HFFc6 (cell line): ENCODE results near the gene PITPNC1. TPM values are rescaled to one million over a fixed set of nuclear protein-coding genes. Genes with fewer than 3 reads are reported as not detected.

Source experiments
- DNase-seq: peaks from one replicate; pipeline ENCODE4 v3.0.0-alpha.2; 2018
- H3K27ac Mint-ChIP-seq: 2 replicates; pipeline ENCODE4 v1.8.0; 2020; ENCODE audit warnings: mild to moderate bottlenecking, mixed read lengths
- H3K27me3 Mint-ChIP-seq: 2 replicates; pipeline ENCODE4 v1.8.0; 2021; ENCODE audit warnings: mild to moderate bottlenecking, moderate library complexity, mixed read lengths; ENCODE audit not compliant: insufficient read depth
- H3K36me3 Mint-ChIP-seq: 2 replicates; pipeline ENCODE4 v1.8.0; 2021; ENCODE audit warnings: low read depth, mixed read lengths
- H3K4me1 Mint-ChIP-seq: 2 replicates; pipeline ENCODE4 v1.8.0; 2020; ENCODE audit warnings: low read depth, mixed read lengths
- H3K4me3 Mint-ChIP-seq: 2 replicates; pipeline ENCODE4 v1.8.0; 2020; ENCODE audit warnings: mild to moderate bottlenecking, moderate library complexity, mixed read lengths
- H3K9me3 Mint-ChIP-seq: 2 replicates; pipeline ENCODE4 v1.8.0; 2020; ENCODE audit warnings: mild to moderate bottlenecking, mixed read lengths
- CTCF ChIP-seq: fragments of 200-600 bp; sonication (generic); IDR thresholded peaks from 2 replicates; pipeline ENCODE4 v1.5.0; 2021; ENCODE audit warnings: antibody characterized with exemption, mild to moderate bottlenecking
- total RNA-seq, 6 experiments: library from RNA; stranded (reverse); fragmentation: NEBNext Ultra II Directional; extraction: Animal tissue kit (Norgen Biotek cat#: 25700); gene quantifications; 2 replicates in 1 of 6; 3 replicates in 5 of 6; pipeline ENCODE4 v1.2.3, GENCODE V29; 2021

Gene PITPNC1
- total RNA-seq, 6 experiments from 2014 or later, result 6.9 to 11.1 (median 7.7) TPM

DNA sequence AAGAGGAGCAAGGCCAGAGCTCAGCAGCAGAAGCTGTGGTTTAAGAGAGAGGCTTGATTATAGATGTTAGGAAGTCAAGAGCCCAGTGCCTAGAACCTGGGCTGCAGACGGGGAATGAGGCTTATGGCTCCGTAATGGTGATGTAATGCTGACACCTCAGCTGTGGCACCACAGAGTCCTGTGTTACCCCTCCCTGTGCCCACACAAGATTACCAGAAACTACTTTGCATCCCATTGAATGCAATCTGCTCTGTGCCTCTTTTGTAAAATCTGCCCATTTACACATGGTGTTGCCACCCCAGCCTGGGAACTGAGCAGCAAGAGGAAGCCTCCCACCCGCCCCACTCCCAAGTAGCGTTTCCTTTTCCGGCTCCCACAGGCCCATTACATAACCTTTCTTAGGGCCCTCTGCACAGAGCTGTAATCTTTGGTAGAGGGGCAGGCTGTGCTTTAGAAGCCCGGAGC lies 57.0 kb downstream of the PITPNC1 start:
- Mint-ChIP-seq H3K27ac (no peak overlapping the region), H3K4me3 (no peak overlapping the region), H3K36me3 (no peaks in the 10 kb centered on the region), H3K4me1 (peaks cover 19% of the 10 kb centered on the region), H3K27me3 (peaks cover 3% of the 10 kb centered on the region; the same call in 1 of the 2 replicates), H3K9me3 (no peaks in the 10 kb centered on the region)
- TF ChIP-seq CTCF, result no peak
- no peak for DNase-seq

GRCh38 chr17:67435122-67435521 lies 58.0 kb downstream of the PITPNC1 start:
- DNase-seq, result no peak
- Mint-ChIP-seq H3K4me1 (peaks cover 26% of the 10 kb centered on the region), H3K27me3 (peaks cover 3% of the 10 kb centered on the region), H3K27ac (no peak overlapping the region), H3K4me3 (no peak overlapping the region), H3K36me3 (no peaks in the 10 kb centered on the region), H3K9me3 (no peaks in the 10 kb centered on the region)
- TF ChIP-seq CTCF, result no peak

DNA sequence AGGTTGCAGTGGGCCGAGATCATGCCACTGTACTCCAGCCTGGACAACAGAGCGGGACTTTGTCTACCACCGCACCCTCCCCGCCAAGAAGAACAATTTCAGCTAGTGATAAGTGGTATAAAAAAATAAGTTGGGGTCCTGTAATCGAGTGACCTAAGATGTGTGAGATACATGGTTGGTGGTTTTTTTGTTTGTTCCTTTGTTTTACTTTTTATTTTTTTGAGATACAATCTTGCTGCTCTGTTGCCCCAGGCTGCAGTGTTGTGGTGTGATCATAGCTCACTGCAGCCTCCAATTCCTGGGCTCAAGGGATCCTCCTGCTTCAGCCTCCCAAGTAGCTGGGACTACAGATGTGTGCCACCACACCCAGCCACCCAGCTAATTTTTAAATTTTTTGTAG lies 58.7 kb downstream of the PITPNC1 start:
- Mint-ChIP-seq H3K27me3 (peaks cover 3% of the 10 kb centered on the region), H3K9me3 (no peaks in the 10 kb centered on the region), H3K4me1 (peaks cover 33% of the 10 kb centered on the region), H3K27ac (no peak overlapping the region), H3K36me3 (no peaks in the 10 kb centered on the region), H3K4me3 (no peak overlapping the region)
- no peak for TF ChIP-seq CTCF
- no peak for DNase-seq

DNA sequence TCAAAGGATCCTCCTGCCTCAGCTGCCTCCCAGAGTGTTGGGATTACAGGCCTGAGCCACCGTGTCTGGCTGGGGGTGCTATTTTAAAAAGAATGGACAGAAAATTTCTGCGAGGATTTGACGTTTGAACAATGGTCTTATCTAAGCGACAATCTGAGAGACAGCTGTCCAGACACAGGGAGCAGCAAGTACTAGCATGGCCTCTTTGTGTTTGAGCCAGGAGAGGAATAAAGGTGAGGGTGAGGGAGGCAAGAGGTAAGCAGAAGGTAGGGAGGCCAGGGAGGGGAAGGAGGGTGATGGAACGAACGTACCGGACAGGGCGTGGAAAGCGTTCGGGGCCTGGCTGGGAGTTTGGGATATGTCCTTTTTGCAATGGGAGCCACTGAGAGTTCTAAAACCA lies 59.2 kb downstream of the PITPNC1 start:
- Mint-ChIP-seq H3K4me3 (no peak overlapping the region), H3K27ac (no peak overlapping the region), H3K27me3 (peaks cover 3% of the 10 kb centered on the region), H3K4me1 (peaks cover 34% of the 10 kb centered on the region), H3K36me3 (no peaks in the 10 kb centered on the region), H3K9me3 (no peaks in the 10 kb centered on the region)
- no peak for DNase-seq
- no peak for TF ChIP-seq CTCF

GRCh38 chr17:67438667-67439066 lies 61.6 kb downstream of the PITPNC1 start:
- no peak for DNase-seq
- H3K4me1 Mint-ChIP-seq, result peaks cover 32% of the 10 kb centered on the region

More at GRCh38 chr17:67438667-67439066, 61.6 kb downstream of the PITPNC1 start:
- H3K4me3 Mint-ChIP-seq, result no peak overlapping the region
- H3K27ac Mint-ChIP-seq, result no peak overlapping the region
- H3K9me3 Mint-ChIP-seq, result no peaks in the 10 kb centered on the region
- no peak for TF ChIP-seq CTCF
- H3K36me3 Mint-ChIP-seq, result no peaks in the 10 kb centered on the region
- peaks cover 2% of the 10 kb centered on the region for H3K27me3 Mint-ChIP-seq
